OCI-LY3 (cell line): ENCODE data around the gene UNC79.

Source experiments
- CTCF ChIP-seq: fragments of 200-600, 300-600 bp; sonication (generic); IDR thresholded peaks from 2 replicates; pipeline ENCODE4 v1.5.1; 2014; ENCODE audit warnings: antibody characterized with exemption, low read length, low read depth
- EZH2phosphoT487 ChIP-seq: fragments of 200-600 bp; shearing (Covaris generic); IDR thresholded peaks from 2 replicates; pipeline ENCODE4 v1.6.1; 2018; ENCODE audit warnings: antibody characterized with exemption, mixed run types, low read depth

GRCh38 chr14:93587330-93587729, 156.6 kb downstream of the UNC79 start:
- TF ChIP-seq CTCF: no peak
- no peak for TF ChIP-seq EZH2phosphoT487
